Measurements from ENCODE around the gene FRS2. TPM values are rescaled to one million over a fixed set of nuclear protein-coding genes. Genes with fewer than 3 reads are reported as not detected.

FRS2 gene
- total and polyA plus RNA-seq, 9 of the 15 experiments (the other 6 are each of a cell fraction or from before 2014, with no cell fraction given): 1.0 to 9.1 (median 6.0) TPM

GRCh38 chr12:69469854-69470188, 367 bp upstream of the FRS2 start:
- in situ Hi-C loops (cut with MboI): no loop called here
- ATAC-seq: no peak; the same call in 2 of the 3 replicates
- no peak for FAIRE-seq

GRCh38 chr12:69471076-69471430, 865 bp downstream of the FRS2 start:
- H3K27ac ChIP-seq (ENCODE audit: extremely low read depth, low read depth, low read length): peak overlapping the region; percentile 88; the same call in 2 of the 3 replicates
- ATAC-seq (no peak), FAIRE-seq (peak; percentile 29), DNase-seq (ENCODE audit: extremely low read depth in 1 of 4, low spot score in 3 of 4) (no peak)
- TSS peak; percentile 35 for BruUV-seq (replicated peaks)
- peaks cover 59% of the 10 kb centered on the region for H3K79me2 ChIP-seq (ENCODE audit: control insufficient read depth, insufficient read depth, low read length)
- peaks cover 11% of the 10 kb centered on the region; the same call in 1 of the 2 replicates for H4K20me1 ChIP-seq (replicated peaks; ENCODE audit: control insufficient read depth, insufficient read depth, low read length)
- H3K27me3 ChIP-seq (ENCODE audit: control insufficient read depth in 2 of 2, insufficient read depth in 2 of 2, low read length in 2 of 2): no peaks in the 10 kb centered on the region
- intact Hi-C loops (cut with micrococcal nuclease): loop anchor here (2.0 to 10.0 kb wide), 4 partner anchors 46 to 168 kb away; partner anchors contain the start of gene YEATS4
- TF ChIP-seq SMAD1 (IDR thresholded peaks at IDR 0.05; ENCODE audit: low read depth, low read length, partially characterized antibody): no peak
- TF ChIP-seq KDM1A (IDR thresholded peaks at IDR 0.05): 0 out of 4 replicates have a peak, but pooled peaks have one; percentile 11 to 18
- TF ChIP-seq GTF2E2 (tag; IDR thresholded peaks at IDR 0.05): peak; percentile 1; the same call in 1 of the 2 replicates
- TF ChIP-seq ZNF239 (CRISPR knock-in tag; IDR thresholded peaks at IDR 0.05): no peak
- no peak overlapping the region for H2AFZ ChIP-seq (ENCODE audit: low read depth, low read length)
- CTCF ChIA-PET (ENCODE audit: low intra/inter-chr PET ratio): interaction anchor here (2.4 kb wide), 1 partner anchor 99 kb away, joined by 9 read pairs; no protein-coding TSS in a partner anchor
- peak overlapping the region; percentile 89 for H3K4me2 ChIP-seq (ENCODE audit: insufficient read depth, low read length)
- H3K9me3 ChIP-seq (replicated peaks; ENCODE audit: control insufficient read depth, insufficient read depth, low read depth, low read length): no peaks in the 10 kb centered on the region
- WGBS (ENCODE audit: insufficient coverage, low coverage, missing lambda C conversion rate): 3% methylated on average over 7 of the region's 7 CpGs
- H3K9ac ChIP-seq (ENCODE audit: insufficient read depth in 1 of 2, low read depth in 2 of 2, low read length in 2 of 2): peak overlapping the region; percentile 88 to 97
- POLR2A ChIA-PET: interaction anchor here (1.1 to 1.8 kb wide), 2 partner anchors 13 to 39 kb away, joined by 3 to 4 read pairs; no protein-coding TSS in a partner anchor
- peaks cover 3% of the 10 kb centered on the region; the same call in 1 of the 3 replicates for H3K36me3 ChIP-seq (ENCODE audit: control insufficient read depth, insufficient read depth, low read length)
- in situ Hi-C loops (cut with MboI): no loop called here
- H3K9me1 ChIP-seq (ENCODE audit: control insufficient read depth, insufficient read depth, low read length): no peaks in the 10 kb centered on the region
- peaks cover 6 to 18% of the 10 kb centered on the region in 2 experiments for H3K4me1 ChIP-seq (replicated peaks in 1 of 2; ENCODE audit: control insufficient read depth in 2 of 2, insufficient read depth in 2 of 2, low read length in 2 of 2)
- H3K4me3 ChIP-seq: peak overlapping the region; percentile 99

More at GRCh38 chr12:69469854-69470188, 367 bp upstream of the FRS2 start:
- BruUV-seq (replicated peaks): TSS peak; percentile 92
- H3K79me2 ChIP-seq (ENCODE audit: control insufficient read depth, insufficient read depth, low read length): peaks cover 47% of the 10 kb centered on the region
- no peaks in the 10 kb centered on the region for H3K9me1 ChIP-seq (ENCODE audit: control insufficient read depth, insufficient read depth, low read length)
- H3K36me3 ChIP-seq (ENCODE audit: control insufficient read depth, insufficient read depth, low read length): no peaks in the 10 kb centered on the region
- H3K4me1 ChIP-seq (replicated peaks in 1 of 2; ENCODE audit: control insufficient read depth in 2 of 2, insufficient read depth in 2 of 2, low read length in 2 of 2): peaks cover 6 to 8% of the 10 kb centered on the region in 2 experiments; a peak in 3 of 5 replicates
- peak overlapping the region; percentile 88 to 97; a peak in 3 of 4 replicates for H3K9ac ChIP-seq (ENCODE audit: insufficient read depth in 1 of 2, low read depth in 2 of 2, low read length in 2 of 2)
- peak overlapping the region; percentile 89 for H3K4me2 ChIP-seq (ENCODE audit: insufficient read depth, low read length)
- TF ChIP-seq NR2C2 (CRISPR knock-in tag; IDR thresholded peaks at IDR 0.05) (no peak), NR2C2 (tag; IDR thresholded peaks at IDR 0.05) (0 out of 2 replicates have a peak, but pooled peaks have one; percentile 90), ZNF586 (CRISPR knock-in tag; conservative IDR thresholded peaks at IDR 0.05) (no peak), TBL1XR1 (IDR thresholded peaks at IDR 0.05; ENCODE audit: low read length in 2 of 2) (no peak), PPARD (CRISPR knock-in tag; IDR thresholded peaks at IDR 0.05) (no peak), SMARCA4 (IDR thresholded peaks at IDR 0.05) (0 out of 2 replicates have a peak, but pooled peaks have one; percentile 11), MAFK (IDR thresholded peaks at IDR 0.05; ENCODE audit: low read length) (no peak), CBX5 (IDR thresholded peaks at IDR 0.05; ENCODE audit: borderline replicate concordance, low read depth) (no peak)
- H3K4me3 ChIP-seq: peak overlapping the region; percentile 99
- H2AFZ ChIP-seq (ENCODE audit: low read depth, low read length): peak overlapping the region; percentile 98
- no peaks in the 10 kb centered on the region for H3K27me3 ChIP-seq (ENCODE audit: control insufficient read depth in 2 of 2, insufficient read depth in 2 of 2, low read length in 2 of 2)
- intact Hi-C loops (cut with micrococcal nuclease): loop anchor here (1.0 to 10.0 kb wide), 6 partner anchors 47 to 178 kb away; partner anchors contain the start of gene YEATS4
- H3K9me3 ChIP-seq (replicated peaks; ENCODE audit: control insufficient read depth, insufficient read depth, low read depth, low read length): no peaks in the 10 kb centered on the region
- CTCF ChIA-PET (ENCODE audit: low intra/inter-chr PET ratio): interaction anchor here (2.4 kb wide), 1 partner anchor 100 kb away, joined by 9 read pairs; no protein-coding TSS in a partner anchor
- peak overlapping the region; percentile 88 for H3K27ac ChIP-seq (ENCODE audit: extremely low read depth, low read depth, low read length)
- DNase-seq (ENCODE audit: extremely low read depth in 1 of 4, low spot score in 3 of 4): no peak
- POLR2A ChIA-PET: interaction anchor here (1.0 to 1.8 kb wide), 3 partner anchors 37 to 146 kb away, joined by 3 to 4 read pairs (median 4); no protein-coding TSS in a partner anchor
- 13% methylated on average over 10 of the region's 10 CpGs for WGBS (ENCODE audit: insufficient coverage, low coverage, missing lambda C conversion rate)
- peaks cover 11% of the 10 kb centered on the region; the same call in 1 of the 2 replicates for H4K20me1 ChIP-seq (replicated peaks; ENCODE audit: control insufficient read depth, insufficient read depth, low read length)

Data from K562 (cell line).